NCI-H2081 treated with DMSO at 0.1 percent for 48 hours (cell line): Measurements from ENCODE around the gene RASSF4.

Source experiments
- DNase-seq: peaks from one replicate; lab custom pipeline; 2025; lab: John Stamatoyannopoulos, UW

RASSF4 gene

GRCh38 chr10:44948642-44949041 lies 11.0 kb upstream of the RASSF4 start:
- no peak for DNase-seq

GRCh38 chr10:44949127-44949802 lies 10.3 kb upstream of the RASSF4 start:
- DNase-seq, result no peak

- no peak for DNase-seq
These were observed 9.7 kb upstream of the RASSF4 start for GRCh38 chr10:44949915-44950314.

GRCh38 chr10:44950326-44951225 lies 9.0 kb upstream of the RASSF4 start:
- DNase-seq, result no peak

- DNase-seq, result no peak
These were observed 7.9 kb upstream of the RASSF4 start for GRCh38 chr10:44951576-44952226.

- no peak for DNase-seq
These were observed 6.8 kb upstream of the RASSF4 start for GRCh38 chr10:44952779-44953231.

- DNase-seq, result no peak
These were observed 5.6 kb upstream of the RASSF4 start for GRCh38 chr10:44954042-44954441.

- no peak for DNase-seq
These were observed 4.6 kb upstream of the RASSF4 start for GRCh38 chr10:44954962-44955361.

GRCh38 chr10:44955413-44956070 lies 4.1 kb upstream of the RASSF4 start:
- no peak for DNase-seq

GRCh38 chr10:44956226-44956625 lies 3.4 kb upstream of the RASSF4 start:
- DNase-seq, result no peak

GRCh38 chr10:44956717-44957706 lies 2.6 kb upstream of the RASSF4 start:
- no peak for DNase-seq

GRCh38 chr10:44958196-44958897 lies 1.3 kb upstream of the RASSF4 start:
- no peak for DNase-seq

- DNase-seq, result no peak
These were observed 730 bp upstream of the RASSF4 start for GRCh38 chr10:44958898-44959246.

GRCh38 chr10:44960088-44960460 lies 472 bp downstream of the RASSF4 start:
- DNase-seq, result no peak

- DNase-seq, result no peak
These were observed 1.1 kb downstream of the RASSF4 start for GRCh38 chr10:44960482-44961229.

GRCh38 chr10:44961230-44961571 lies 1.6 kb downstream of the RASSF4 start:
- no peak for DNase-seq

GRCh38 chr10:44961931-44962750 lies 2.5 kb downstream of the RASSF4 start:
- no peak for DNase-seq

GRCh38 chr10:44962870-44963738 lies 3.5 kb downstream of the RASSF4 start:
- no peak for DNase-seq
